ENCODE data around the gene DHRSX.

Gene DHRSX

GRCh38 chrX:2413969-2414368 lies 86.8 kb downstream of the DHRSX start:
- TF ChIP-seq CTCF (conservative IDR thresholded peaks at IDR 0.05; ENCODE audit: low read depth, low read length): no peak
- DNase-seq (ENCODE audit: low read depth): no peak
- no peak overlapping the region for H3K4me3 ChIP-seq (ENCODE audit: low read depth, low read length)

GRCh38 chrX:2412131-2412530 lies 88.6 kb downstream of the DHRSX start:
- no peak overlapping the region for H3K4me3 ChIP-seq (ENCODE audit: low read depth, low read length)
- no peak for DNase-seq (ENCODE audit: low read depth)
- no peak for TF ChIP-seq CTCF (conservative IDR thresholded peaks at IDR 0.05; ENCODE audit: low read depth, low read length)

GRCh38 chrX:2410279-2411020 lies 90.3 kb downstream of the DHRSX start:
- no peak for TF ChIP-seq CTCF (conservative IDR thresholded peaks at IDR 0.05; ENCODE audit: low read depth, low read length)
- H3K4me3 ChIP-seq (ENCODE audit: low read depth, low read length): no peak overlapping the region
- no peak for DNase-seq (ENCODE audit: low read depth)

GRCh38 chrX:2409796-2410195 lies 91.0 kb downstream of the DHRSX start:
- no peak overlapping the region for H3K4me3 ChIP-seq (ENCODE audit: low read depth, low read length)
- no peak for TF ChIP-seq CTCF (conservative IDR thresholded peaks at IDR 0.05; ENCODE audit: low read depth, low read length)
- DNase-seq (ENCODE audit: low read depth): no peak

GRCh38 chrX:2408856-2409255 lies 91.9 kb downstream of the DHRSX start:
- no peak for TF ChIP-seq CTCF (conservative IDR thresholded peaks at IDR 0.05; ENCODE audit: low read depth, low read length)
- no peak overlapping the region for H3K4me3 ChIP-seq (ENCODE audit: low read depth, low read length)
- DNase-seq (ENCODE audit: low read depth): no peak

GRCh38 chrX:2406891-2407518 lies 93.8 kb downstream of the DHRSX start:
- no peak for TF ChIP-seq CTCF (conservative IDR thresholded peaks at IDR 0.05; ENCODE audit: low read depth, low read length)
- DNase-seq (ENCODE audit: low read depth): no peak
- no peak overlapping the region for H3K4me3 ChIP-seq (ENCODE audit: low read depth, low read length)

GRCh38 chrX:2404776-2405175 lies 96.0 kb downstream of the DHRSX start:
- no peak overlapping the region for H3K4me3 ChIP-seq (ENCODE audit: low read depth, low read length)
- no peak for DNase-seq (ENCODE audit: low read depth)
- TF ChIP-seq CTCF (conservative IDR thresholded peaks at IDR 0.05; ENCODE audit: low read depth, low read length): no peak

Data from choroid plexus epithelial cell (primary cell).